ENCODE measurements around the gene ZNF28.
"Not testable (repeated sequence)": the region's sequence is repeated elsewhere in the genome, so short reads cannot be mapped to it uniquely, and the experiment has no call there.

ZNF28 gene

DNA sequence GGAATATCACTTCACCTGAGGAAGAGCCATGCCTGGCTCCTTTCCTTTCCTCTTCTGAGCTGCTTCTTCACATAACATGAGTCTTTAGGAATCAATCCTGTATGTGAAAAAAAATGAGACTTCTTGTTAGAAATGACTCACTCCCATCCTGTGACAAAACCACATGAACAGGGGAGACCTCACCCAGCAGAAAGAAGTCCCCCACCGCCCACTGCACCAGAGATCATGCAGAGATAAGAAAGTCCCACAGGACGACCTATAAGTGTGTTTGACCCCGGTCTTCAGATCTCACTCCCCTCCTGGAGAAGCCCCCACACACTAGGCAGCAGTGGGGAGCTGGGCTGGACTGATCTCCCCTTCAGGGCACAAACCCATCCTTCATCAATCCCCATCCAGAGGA, 42.6 kb downstream of the ZNF28 start:
- ChIA-PET POLR2A (interaction anchor here (0.6 kb wide), 1 partner anchor 134 kb away, joined by 3 read pairs; no protein-coding TSS in a partner anchor), CTCF (no interaction called here)
- no peak for TF ChIP-seq BHLHE40 (IDR thresholded peaks at IDR 0.05; ENCODE audit: borderline replicate concordance)
- no peak for TF ChIP-seq LEF1 (IDR thresholded peaks at IDR 0.05; ENCODE audit: borderline replicate concordance)
- TF ChIP-seq, protein P1, sequence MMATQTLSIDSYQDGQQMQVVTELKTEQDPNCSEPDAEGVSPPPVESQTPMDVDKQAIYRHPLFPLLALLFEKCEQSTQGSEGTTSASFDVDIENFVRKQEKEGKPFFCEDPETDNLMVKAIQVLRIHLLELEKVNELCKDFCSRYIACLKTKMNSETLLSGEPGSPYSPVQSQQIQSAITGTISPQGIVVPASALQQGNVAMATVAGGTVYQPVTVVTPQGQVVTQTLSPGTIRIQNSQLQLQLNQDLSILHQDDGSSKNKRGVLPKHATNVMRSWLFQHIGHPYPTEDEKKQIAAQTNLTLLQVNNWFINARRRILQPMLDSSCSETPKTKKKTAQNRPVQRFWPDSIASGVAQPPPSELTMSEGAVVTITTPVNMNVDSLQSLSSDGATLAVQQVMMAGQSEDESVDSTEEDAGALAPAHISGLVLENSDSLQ (IDR thresholded peaks at IDR 0.05): no peak
- no peak for TF ChIP-seq CTBP1 (IDR thresholded peaks at IDR 0.05; ENCODE audit: borderline replicate concordance)
- TF ChIP-seq ARNT (IDR thresholded peaks at IDR 0.05): no peak
- TF ChIP-seq NFRKB (IDR thresholded peaks at IDR 0.05): no peak
- DNase-seq (ENCODE audit: extremely low spot score): no peak

DNA sequence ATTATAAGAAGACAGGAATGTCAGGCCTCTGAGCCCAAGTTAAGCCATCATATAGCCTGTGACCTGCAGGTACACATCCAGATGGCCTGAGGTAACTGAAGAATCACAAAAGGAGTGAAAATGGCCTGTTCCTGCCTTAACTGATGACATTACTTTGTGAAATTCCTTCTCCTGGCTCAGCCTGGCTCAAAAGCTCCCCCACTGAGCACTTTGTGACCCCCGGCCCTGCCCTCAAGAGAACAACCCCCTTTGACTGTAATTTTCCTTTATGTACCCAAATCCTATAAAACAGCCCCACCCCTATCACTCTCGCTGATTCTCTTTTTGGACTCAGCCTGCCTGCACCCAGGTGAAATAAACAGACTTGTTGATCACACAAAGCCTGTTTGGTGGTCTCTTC, 65.0 kb downstream of the ZNF28 start:
- POLR2A ChIA-PET; CTCF ChIA-PET; DNase-seq (ENCODE audit: extremely low spot score): not testable (repeated sequence)

DNA sequence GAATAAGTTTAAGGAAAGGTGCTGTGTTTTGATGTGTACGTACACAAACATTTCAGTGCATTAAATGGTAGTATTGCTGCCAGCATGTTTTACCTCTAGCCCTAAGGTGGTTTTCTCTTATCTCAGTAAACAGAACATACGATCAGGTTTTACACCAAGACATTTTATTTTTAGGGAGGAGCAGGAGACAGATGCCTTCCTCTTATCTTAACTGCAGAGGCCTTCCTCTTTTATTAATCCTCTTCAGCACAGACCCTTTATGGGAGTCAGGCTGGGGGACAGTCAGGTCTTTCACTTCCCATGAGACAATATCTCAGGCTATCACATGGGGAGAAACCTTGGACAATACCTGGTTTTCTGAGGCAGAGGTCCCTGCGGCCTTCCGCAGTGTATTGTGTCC, 71.7 kb downstream of the ZNF28 start:
- POLR2A ChIA-PET: no interaction called here
- no peak for TF ChIP-seq HDGF (IDR thresholded peaks at IDR 0.05; ENCODE audit: borderline replicate concordance)
- TF ChIP-seq ELF4 (IDR thresholded peaks at IDR 0.05): no peak
- TF ChIP-seq, protein P1 (IDR thresholded peaks at IDR 0.05): no peak
- TF ChIP-seq SP1 (IDR thresholded peaks at IDR 0.05): no peak
- TF ChIP-seq LEF1 (IDR thresholded peaks at IDR 0.05; ENCODE audit: borderline replicate concordance): no peak
- TF ChIP-seq L3MBTL2 (conservative IDR thresholded peaks at IDR 0.05): no peak
- TF ChIP-seq FOXA1 (IDR thresholded peaks at IDR 0.05): no peak
- TF ChIP-seq BHLHE40 (IDR thresholded peaks at IDR 0.05; ENCODE audit: borderline replicate concordance): no peak
- no peak for TF ChIP-seq FOXK2 (IDR thresholded peaks at IDR 0.05)
- no peak for TF ChIP-seq ZNF384 (IDR thresholded peaks at IDR 0.05)
- no peak for TF ChIP-seq SUZ12 (IDR thresholded peaks at IDR 0.05)
- no peak for TF ChIP-seq NFRKB (IDR thresholded peaks at IDR 0.05)
- no peak for TF ChIP-seq FOXM1 (IDR thresholded peaks at IDR 0.05; ENCODE audit: borderline replicate concordance)
- TF ChIP-seq CTBP1 (IDR thresholded peaks at IDR 0.05; ENCODE audit: borderline replicate concordance): no peak
- TF ChIP-seq TARDBP (IDR thresholded peaks at IDR 0.05): no peak
- no peak for DNase-seq (ENCODE audit: extremely low spot score)
- CTCF ChIA-PET: no interaction called here

DNA sequence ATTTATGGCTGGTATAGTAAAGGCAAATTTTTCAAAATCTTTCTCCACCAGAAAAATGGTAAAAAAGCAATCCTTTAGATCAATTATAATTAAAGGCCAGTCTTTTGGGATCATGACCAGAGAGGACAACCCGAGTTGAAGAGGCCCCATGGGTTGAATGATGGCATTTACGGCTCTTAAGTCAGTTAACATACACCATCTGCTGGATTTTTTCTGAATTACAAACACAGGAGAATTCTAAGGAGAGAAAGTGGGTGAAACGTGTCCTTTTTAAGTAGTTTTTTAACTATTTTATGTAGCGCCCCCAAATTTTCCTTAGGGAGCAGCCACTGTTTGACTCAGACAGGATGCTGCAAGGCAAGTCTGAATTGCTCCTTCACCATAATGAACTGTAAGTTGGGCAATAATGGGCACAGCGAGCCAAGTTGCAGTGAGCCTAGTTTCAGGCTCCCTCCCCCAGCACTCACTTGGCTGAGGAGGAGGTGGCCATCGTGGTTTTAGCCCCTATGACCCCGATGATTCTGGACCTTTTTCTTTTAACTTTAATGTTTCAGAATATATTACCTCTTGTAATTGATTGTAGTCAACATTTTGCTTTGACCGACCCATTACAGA, 73.0 kb downstream of the ZNF28 start:
- POLR2A ChIA-PET: no interaction called here
- DNase-seq (ENCODE audit: extremely low spot score): no peak
- TF ChIP-seq ARNT (IDR thresholded peaks at IDR 0.05): no peak
- TF ChIP-seq NFRKB (IDR thresholded peaks at IDR 0.05): no peak
- TF ChIP-seq, protein P1 (IDR thresholded peaks at IDR 0.05): no peak
- no peak for TF ChIP-seq HDGF (IDR thresholded peaks at IDR 0.05; ENCODE audit: borderline replicate concordance)
- TF ChIP-seq SUZ12 (IDR thresholded peaks at IDR 0.05): no peak
- no peak for TF ChIP-seq FOXA1 (IDR thresholded peaks at IDR 0.05)
- TF ChIP-seq CTBP1 (IDR thresholded peaks at IDR 0.05; ENCODE audit: borderline replicate concordance): no peak
- TF ChIP-seq FOXM1 (IDR thresholded peaks at IDR 0.05; ENCODE audit: borderline replicate concordance): no peak
- TF ChIP-seq TARDBP (IDR thresholded peaks at IDR 0.05): no peak
- CTCF ChIA-PET: no interaction called here

All from HEK293T (cell line).